ENCODE data around the gene NR4A2. TPM values are rescaled to one million over a fixed set of nuclear protein-coding genes. Genes with fewer than 3 reads are reported as not detected.
A peak's percentile ranks its signal among the peaks of the same experiment; 100 is the strongest.

The NR4A2 gene
- total RNA-seq = 0.14 and 0.17 TPM in 2 replicates

- DNase-seq = peak; percentile 92
Observed at GRCh38 chr2:156332534-156333273, at the start of gene NR4A2. TSS of gene NR4A2 (minus strand) at chr2:156332721. CDS start at chr2:156330186, 2,535 bp downstream.

GRCh38 chr2:156380117-156380645, 47.7 kb upstream of the NR4A2 start:
- DNase-seq = no peak

- DNase-seq = no peak
Observed at GRCh38 chr2:156379714-156380113, 47.2 kb upstream of the NR4A2 start.

- DNase-seq = no peak
Observed at GRCh38 chr2:156379071-156379470, 46.5 kb upstream of the NR4A2 start.

- DNase-seq = no peak
Observed at GRCh38 chr2:156366753-156367152, 34.2 kb upstream of the NR4A2 start.

- no peak for DNase-seq
Observed at GRCh38 chr2:156363141-156363540, 30.6 kb upstream of the NR4A2 start.

- DNase-seq = no peak
Observed at GRCh38 chr2:156356014-156356754, 23.7 kb upstream of the NR4A2 start.

GRCh38 chr2:156352911-156353310, 20.4 kb upstream of the NR4A2 start:
- DNase-seq = no peak

GRCh38 chr2:156350374-156351142, 18.0 kb upstream of the NR4A2 start:
- no peak for DNase-seq

- DNase-seq = no peak
Observed at GRCh38 chr2:156349605-156350004, 17.1 kb upstream of the NR4A2 start.

- DNase-seq = no peak
Observed at GRCh38 chr2:156349161-156349560, 16.6 kb upstream of the NR4A2 start.

- no peak for DNase-seq
Observed at GRCh38 chr2:156347431-156347830, 14.9 kb upstream of the NR4A2 start.

GRCh38 chr2:156346731-156347130, 14.2 kb upstream of the NR4A2 start:
- no peak for DNase-seq

GRCh38 chr2:156345582-156345981, 13.1 kb upstream of the NR4A2 start:
- DNase-seq = no peak

GRCh38 chr2:156343940-156344301, 11.4 kb upstream of the NR4A2 start:
- DNase-seq = no peak

- DNase-seq = no peak
Observed at GRCh38 chr2:156343096-156343939, 10.8 kb upstream of the NR4A2 start.

GRCh38 chr2:156342254-156343095, 10.0 kb upstream of the NR4A2 start:
- peak; percentile 94 for DNase-seq

GRCh38 chr2:156341452-156342253, 9.1 kb upstream of the NR4A2 start:
- DNase-seq = peak; percentile 89

GRCh38 chr2:156340804-156341451, 8.4 kb upstream of the NR4A2 start:
- DNase-seq = peak; percentile 40

- no peak for DNase-seq
Observed at GRCh38 chr2:156340377-156340776, 7.9 kb upstream of the NR4A2 start.
